Breast epithelium (tissue), 3 donors: ENCODE results near the gene ALDH7A1.

Source experiments
- POLR2A ChIP-seq: fragments of 450-650 bp; IDR thresholded peaks from one replicate; pipeline ENCODE4 v1.6.1; 2016; ENCODE audit warnings: antibody characterized with exemption, mild to moderate bottlenecking, moderate library complexity
- POLR2AphosphoS5 ChIP-seq, 3 donors: sonication (generic); formaldehyde crosslinking; IDR thresholded peaks; one replicate each; pipeline ENCODE4 v1.6.1; 2017; ENCODE audit warnings: antibody characterized with exemption in 3 of 3
- TF ChIP-seq, protein P1 (sequence below), 3 donors: fragments of 450-650 bp; IDR thresholded peaks; one replicate each; pipeline ENCODE4 v1.5.1; 2016 to 2017; ENCODE audit warnings: antibody characterized with exemption in 3 of 3, mild to moderate bottlenecking in 3 of 3, moderate library complexity in 3 of 3

DNA sequence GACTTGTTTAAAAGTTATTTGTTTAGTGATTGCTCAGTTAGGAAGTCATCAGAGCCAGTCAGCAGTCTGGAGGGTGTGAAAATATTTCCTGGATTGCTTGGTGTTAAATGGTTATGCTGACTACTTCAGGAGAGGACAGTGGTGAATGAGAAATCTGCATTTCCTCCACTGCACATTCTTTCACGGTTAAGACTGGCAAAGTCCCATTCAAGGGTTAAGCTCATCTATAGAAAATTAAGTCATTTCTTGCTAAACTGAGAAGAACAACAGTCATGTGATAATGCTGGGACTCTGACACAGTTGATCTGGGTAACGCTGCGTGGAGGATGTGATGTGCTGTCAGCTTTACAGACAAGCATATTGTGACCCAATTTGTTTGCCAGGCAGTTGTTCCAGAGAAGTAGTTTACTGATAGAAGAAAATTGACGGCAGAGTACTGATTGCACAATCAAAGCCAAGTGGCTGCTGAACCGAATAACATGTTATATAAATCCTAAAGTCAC, 91.4 kb downstream of the ALDH7A1 start:
- TF ChIP-seq, protein P1, sequence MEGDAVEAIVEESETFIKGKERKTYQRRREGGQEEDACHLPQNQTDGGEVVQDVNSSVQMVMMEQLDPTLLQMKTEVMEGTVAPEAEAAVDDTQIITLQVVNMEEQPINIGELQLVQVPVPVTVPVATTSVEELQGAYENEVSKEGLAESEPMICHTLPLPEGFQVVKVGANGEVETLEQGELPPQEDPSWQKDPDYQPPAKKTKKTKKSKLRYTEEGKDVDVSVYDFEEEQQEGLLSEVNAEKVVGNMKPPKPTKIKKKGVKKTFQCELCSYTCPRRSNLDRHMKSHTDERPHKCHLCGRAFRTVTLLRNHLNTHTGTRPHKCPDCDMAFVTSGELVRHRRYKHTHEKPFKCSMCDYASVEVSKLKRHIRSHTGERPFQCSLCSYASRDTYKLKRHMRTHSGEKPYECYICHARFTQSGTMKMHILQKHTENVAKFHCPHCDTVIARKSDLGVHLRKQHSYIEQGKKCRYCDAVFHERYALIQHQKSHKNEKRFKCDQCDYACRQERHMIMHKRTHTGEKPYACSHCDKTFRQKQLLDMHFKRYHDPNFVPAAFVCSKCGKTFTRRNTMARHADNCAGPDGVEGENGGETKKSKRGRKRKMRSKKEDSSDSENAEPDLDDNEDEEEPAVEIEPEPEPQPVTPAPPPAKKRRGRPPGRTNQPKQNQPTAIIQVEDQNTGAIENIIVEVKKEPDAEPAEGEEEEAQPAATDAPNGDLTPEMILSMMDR (IDR thresholded peaks at IDR 0.05), result no peak
- TF ChIP-seq POLR2AphosphoS5 (IDR thresholded peaks at IDR 0.05), result peak; percentile 23 to 78 (median 45)
- no peak for TF ChIP-seq POLR2A
